Activated T-helper 17 cell treated with anti-CD3 and anti-CD28 coated beads, Interleukin-2, amount 50 U/mL, for 72 hours (primary cell): Measurements from ENCODE around the gene ZDHHC18. TPM values are rescaled to one million over a fixed set of nuclear protein-coding genes. Genes with fewer than 3 reads are reported as not detected.

ENCODE experiments used
- total RNA-seq, 2 donors: library from RNA; stranded (reverse); gene quantifications; one replicate each; pipeline ENCODE4 v1.2.3, GENCODE V29; 2022

ZDHHC18 gene
- total RNA-seq, 2 donors from 2014 or later: 84.3 to 86.1 TPM

Other genes with a start within 250 kb of the ZDHHC18 start
- gene ARID1A, start 130.7 kb upstream of the ZDHHC18 start, total RNA-seq: 10 to 100 TPM; 72.5 to 83.4 TPM
- gene PIGV, start 38.7 kb upstream of the ZDHHC18 start, total RNA-seq: 10 to 100 TPM; 14.0 to 18.1 TPM
- gene SFN, start 36.5 kb downstream of the ZDHHC18 start, total RNA-seq: 1 to 10 TPM; 4.3 to 4.7 TPM
- gene GPN2, start 63.6 kb downstream of the ZDHHC18 start, total RNA-seq: 10 to 100 TPM; 44.8 to 61.4 TPM
- gene GPATCH3, start 73.8 kb downstream of the ZDHHC18 start, total RNA-seq: 10 to 100 TPM in 1 of 2 donors, 1 to 10 TPM in 1; 9.4 to 13.4 TPM
- not detected for gene NR0B2, start 87.3 kb downstream of the ZDHHC18 start, total RNA-seq
- 100 to 1,000 TPM in 1 of 2 donors, 10 to 100 TPM in 1; 45.0 to 108 TPM for gene NUDC, start 95.1 kb downstream of the ZDHHC18 start, total RNA-seq
- not detected for gene KDF1, start 133.8 kb downstream of the ZDHHC18 start, total RNA-seq
- not detected for gene TRNP1, start 167.0 kb downstream of the ZDHHC18 start, total RNA-seq
- not detected for gene TENT5B, start 186.2 kb downstream of the ZDHHC18 start, total RNA-seq